Fibroblast of peridontal ligament (primary cell): ENCODE results near the gene GID8.
"Not testable (repeated sequence)": the region's sequence is repeated elsewhere in the genome, so short reads cannot be mapped to it uniquely, and the experiment has no call there.

Source experiments
- DNase-seq: peaks from one replicate; pipeline ENCODE4 v3.0.0-alpha.2; 2010; ENCODE audit errors: extremely low read depth

Gene GID8

GRCh38 chr20:62958388-62959100 is 20.6 kb downstream of the GID8 start:
- DNase-seq, result no peak

DNA sequence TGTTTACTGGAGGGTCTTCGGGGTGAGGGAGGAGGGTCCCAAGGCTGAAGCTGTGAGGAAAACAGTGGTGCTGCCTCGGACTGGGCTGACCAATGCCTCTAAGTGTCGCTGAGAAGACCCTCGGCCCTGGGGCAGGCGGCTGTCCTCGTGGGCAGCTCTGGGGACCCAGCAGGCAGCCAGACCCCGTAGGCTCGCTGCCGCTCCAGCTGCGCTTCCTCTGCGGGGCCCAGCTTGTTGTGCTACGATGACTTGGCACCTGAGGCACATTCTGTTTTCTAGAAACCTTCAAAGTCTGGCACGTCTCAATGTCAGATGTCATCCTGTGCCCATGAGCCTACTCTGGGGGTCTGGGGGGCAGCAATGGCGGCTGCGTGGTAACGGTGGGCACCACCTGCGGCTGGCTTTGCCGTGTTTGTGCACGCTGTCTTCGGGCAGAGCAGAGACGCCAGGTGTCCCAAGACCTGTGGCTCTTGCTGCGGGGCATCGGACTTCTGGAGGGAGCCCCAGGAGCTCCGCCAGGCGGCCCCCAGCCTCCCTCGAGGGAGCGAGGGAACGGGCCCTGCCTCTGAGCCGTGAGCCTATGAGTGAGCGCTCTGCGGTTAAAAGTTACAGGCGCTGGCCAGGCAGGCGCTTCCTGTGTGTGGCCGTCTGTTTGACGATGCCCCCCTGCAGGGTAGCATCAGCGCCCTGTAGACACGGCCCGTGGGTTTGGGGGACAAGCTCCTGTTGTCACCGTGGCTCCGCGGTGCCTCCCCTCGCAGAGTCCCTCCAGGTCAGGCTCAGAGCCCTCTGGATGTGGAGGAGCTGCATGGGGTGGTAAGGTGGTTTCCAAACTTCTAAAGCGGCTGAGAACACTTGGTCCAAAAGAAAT is 21.4 kb downstream of the GID8 start:
- no peak for DNase-seq

DNA sequence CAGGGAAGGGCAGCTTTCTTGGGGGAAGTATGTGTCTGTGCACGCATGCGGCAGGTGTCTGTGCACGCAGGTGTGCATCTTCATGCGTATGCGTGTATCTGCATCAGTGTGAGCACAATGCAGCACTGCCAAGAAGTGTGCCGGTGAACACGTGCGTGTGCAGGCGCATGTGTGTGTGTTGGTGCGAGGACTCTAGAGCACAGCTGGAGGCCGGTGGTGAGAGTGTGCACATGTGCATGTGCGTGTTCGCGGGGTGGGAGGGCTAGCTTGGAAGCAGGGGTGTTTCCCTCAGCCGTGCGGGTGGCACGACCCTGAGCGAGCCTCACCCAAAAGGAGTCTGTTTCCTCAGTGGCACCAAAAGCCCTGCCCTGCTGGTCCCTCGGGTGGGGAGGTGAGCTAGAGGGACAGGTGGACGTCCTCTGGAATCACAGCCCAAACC is 22.1 kb downstream of the GID8 start:
- DNase-seq, result no peak

DNA sequence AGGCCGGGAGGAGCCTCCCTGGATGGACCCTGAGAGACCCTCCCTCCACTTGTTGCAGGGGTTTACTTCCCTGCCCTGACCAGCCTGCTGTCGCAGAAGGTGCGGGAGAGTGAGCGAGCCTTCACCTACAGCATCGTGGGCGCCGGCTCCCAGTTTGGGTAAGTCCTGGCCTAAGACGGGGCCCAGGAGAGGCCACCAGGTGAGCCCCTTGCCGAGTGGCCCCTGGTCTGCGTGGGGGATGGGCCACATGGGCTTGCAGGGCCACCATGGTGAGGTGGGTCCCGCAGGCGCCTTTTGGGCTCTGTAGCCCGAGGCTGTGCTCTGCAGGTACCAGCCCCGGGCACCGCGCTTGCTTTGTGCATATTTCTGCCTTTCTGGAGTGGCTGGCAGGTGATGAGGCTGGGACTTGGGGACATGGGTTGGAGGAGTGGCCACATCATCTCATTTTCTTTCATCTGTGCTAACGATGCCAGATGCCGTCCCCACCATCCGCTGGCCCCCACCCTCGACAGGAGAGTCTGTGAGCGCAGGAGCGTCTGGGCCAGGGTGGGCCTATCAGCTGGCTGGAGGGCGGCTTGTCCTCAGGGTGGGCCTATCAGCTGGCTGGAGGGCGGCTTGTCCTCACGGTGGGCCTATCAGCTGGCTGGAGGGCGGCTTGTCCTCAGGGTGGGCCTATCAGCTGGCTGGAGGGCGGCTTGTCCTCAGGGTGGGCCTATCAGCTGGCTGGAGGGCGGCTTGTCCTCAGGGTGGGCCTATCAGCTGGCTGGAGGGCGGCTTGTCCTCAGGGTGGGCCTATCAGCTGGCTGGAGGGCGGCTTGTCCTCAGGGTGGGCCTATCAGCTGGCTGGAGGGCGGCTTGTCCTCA is 22.7 kb downstream of the GID8 start:
- not testable (repeated sequence) for DNase-seq

- no peak for DNase-seq
Observed at GRCh38 chr20:62961310-62961783, 23.4 kb downstream of the GID8 start.

- no peak for DNase-seq
Observed at GRCh38 chr20:62961799-62962198, 23.9 kb downstream of the GID8 start.

- no peak for DNase-seq
Observed at GRCh38 chr20:62962221-62962879, 24.4 kb downstream of the GID8 start.

DNA sequence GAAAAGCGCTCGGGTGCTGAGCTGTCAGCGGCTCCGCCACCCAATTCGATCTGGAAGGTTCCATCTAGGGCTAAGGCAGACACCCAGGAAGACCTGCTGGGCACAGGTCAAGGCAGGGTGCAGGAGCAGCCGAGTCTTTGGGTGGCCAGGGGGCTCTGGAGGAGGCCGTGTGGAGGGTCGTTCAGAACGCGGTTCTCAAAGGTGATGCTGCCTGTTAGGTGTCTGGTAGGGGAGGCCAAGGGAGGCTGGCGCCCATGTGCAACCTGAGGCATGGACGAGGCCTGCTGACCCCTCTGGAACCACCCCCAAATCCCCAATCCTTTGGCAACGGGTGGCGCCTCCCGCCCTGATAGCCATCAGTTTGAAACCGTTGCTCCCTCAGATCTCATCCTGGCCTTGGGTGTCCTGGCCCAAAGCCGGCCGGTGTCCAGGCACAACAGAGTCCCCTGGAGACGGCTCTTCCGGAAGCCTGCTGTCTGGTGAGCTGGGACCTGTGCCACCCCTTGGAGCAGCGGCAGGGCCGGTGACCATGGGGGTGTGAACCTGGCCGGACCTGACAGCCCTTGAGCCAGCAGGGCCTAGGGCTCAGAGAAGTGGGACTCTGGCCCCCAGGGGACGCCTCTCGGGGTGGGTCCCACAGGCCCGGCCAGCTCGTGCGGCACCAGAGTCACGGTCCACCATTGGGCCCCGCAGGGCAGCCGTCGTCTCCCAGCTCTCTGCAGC is 25.1 kb downstream of the GID8 start:
- no peak for DNase-seq

- no peak for DNase-seq
Observed at GRCh38 chr20:62963614-62964397, 25.9 kb downstream of the GID8 start.

DNA sequence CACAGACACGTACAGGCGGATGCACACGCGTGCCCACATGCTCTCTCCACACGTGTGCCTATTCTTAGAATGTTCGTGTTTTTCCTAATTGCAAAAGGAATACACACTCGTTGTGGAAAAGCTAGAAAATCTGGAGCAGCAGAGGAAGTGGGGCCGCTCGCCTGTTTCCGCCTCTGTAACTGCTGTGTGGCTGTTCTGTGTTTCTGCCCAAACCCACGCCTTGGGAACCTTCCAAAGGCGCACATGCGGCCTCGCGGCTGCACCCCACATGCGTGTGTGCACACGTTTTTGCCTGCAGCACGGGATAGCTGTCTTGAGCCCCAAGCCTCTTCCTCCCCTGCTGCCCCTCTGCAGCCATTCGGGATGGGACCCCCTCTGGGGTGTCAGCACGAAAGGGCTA is 26.8 kb downstream of the GID8 start:
- DNase-seq, result no peak

DNA sequence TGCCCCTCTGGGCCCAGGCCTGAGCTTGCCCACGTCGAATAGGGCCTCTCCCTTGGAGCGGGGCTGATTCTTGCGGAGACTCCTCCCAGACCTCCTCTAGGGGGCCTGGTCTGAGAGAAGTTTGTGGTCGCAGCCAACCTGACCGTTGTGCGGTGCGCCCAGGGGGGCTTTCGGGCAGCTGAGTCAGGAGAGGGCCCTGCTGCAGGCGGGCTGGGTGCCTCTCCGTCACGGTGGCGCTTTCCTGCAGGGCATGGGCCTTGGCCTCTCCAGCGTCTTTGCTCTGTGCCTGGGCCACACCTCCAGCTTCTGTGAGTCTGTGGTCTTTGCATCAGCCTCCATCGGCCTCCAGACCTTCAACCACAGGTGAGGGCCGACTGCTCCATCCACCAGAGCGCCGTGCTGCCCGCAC is 27.4 kb downstream of the GID8 start:
- DNase-seq, result no peak

GRCh38 chr20:62966212-62967148 is 28.5 kb downstream of the GID8 start:
- DNase-seq, result no peak

- DNase-seq, result no peak
Observed at GRCh38 chr20:62967149-62967501, 29.2 kb downstream of the GID8 start.

GRCh38 chr20:62967628-62968351 is 29.8 kb downstream of the GID8 start:
- no peak for DNase-seq

DNA sequence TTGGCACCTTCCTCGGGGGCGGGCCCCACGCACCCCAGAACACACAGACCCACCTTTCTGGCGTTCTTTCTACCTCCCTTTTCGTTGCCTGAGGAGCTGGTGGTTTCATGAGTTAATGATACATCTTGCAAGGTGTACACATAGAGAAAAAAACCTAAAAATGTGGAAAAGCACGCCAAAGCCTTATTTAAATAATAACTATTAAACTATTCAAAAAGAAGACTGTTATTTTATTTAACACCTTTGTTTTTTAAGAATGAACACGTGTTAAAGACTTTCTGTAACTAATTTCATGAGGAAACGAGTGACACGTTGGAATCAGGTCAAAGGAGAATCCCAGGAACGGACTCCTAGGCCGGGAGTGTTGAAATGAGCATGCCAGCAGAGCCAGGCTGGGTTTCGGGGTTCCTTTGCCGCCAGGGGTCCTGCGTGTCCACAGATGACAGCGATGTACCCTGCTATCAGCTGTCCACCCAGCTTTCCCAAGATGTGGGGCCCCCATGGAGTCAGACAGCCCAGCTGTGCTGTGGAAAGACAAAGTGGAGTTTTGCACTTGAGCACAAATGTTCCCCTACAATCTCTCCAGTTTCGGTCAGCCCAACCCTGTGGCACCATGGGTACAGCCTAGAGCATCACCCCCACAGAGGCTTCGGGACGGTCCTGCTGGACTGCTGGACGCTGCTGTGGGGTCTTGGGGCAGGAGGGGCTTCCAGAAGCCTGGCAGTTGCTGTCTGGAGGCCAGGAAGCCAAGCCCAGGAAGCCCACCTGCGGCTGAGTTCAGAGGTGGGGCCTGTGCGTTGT is 30.6 kb downstream of the GID8 start:
- no peak for DNase-seq

GRCh38 chr20:62969179-62969760 is 31.3 kb downstream of the GID8 start:
- no peak for DNase-seq

- no peak for DNase-seq
Observed at GRCh38 chr20:62969939-62970306, 32.0 kb downstream of the GID8 start.
